ENCODE data around the gene PLCB4. TPM values are rescaled to one million over a fixed set of nuclear protein-coding genes. Genes with fewer than 3 reads are reported as not detected.
A peak's percentile ranks its signal among the peaks of the same experiment; 100 is the strongest.
"Not testable (repeated sequence)": the region's sequence is repeated elsewhere in the genome, so short reads cannot be mapped to it uniquely, and the experiment has no call there.

Gene PLCB4
- total RNA-seq, 1 donor from 2014 or later = 5.3 TPM

DNA sequence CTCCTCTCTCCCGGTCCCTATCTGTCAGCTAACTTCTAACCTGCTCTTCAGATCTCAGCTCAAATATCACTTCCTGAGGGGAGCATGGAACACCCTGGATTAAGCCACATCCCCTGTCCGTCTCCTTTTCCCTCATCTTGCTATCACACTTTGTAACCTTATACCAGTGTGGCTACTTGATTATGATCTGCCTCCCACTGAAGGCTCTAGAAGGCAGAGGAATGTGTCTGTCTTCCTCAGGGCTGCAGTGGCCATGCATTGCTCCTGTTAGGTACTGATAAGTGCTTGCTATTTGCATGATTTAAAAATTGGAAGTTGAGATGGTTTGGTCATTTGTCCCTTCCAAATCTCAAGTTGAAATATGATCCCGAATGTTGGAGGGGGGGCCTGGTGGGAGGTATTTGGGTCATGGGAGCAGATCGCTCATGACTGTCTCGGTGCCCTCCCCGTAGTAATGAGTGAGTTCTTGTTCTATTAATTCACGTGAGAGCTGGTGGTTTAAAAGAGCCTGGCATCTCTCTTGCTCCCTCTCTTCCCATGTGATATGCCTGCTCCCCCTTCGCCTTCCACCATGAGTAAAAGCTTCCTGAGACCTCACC, 71.4 kb downstream of the PLCB4 start:
- DNase-seq (ENCODE audit: low read depth) = no peak

DNA sequence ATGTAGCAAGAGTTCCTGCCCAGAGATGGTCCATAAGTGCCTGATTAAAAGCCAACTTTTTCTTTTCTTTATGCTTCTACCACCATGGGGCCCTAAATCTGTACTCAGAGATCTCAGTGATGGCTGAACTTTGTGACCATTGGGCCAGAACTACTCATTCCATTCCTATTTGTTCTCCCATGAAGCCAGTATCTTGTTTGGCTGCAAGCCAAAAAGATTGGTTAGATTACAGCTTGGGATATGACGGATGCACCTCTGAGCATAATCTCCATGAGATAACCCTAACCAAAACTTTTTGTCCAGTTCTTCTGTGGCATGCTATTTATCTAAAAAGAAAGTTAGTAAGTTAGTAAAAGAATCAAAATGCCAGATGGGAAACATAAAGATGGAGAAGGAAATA, 72.2 kb downstream of the PLCB4 start:
- DNase-seq (ENCODE audit: low read depth) = no peak

DNA sequence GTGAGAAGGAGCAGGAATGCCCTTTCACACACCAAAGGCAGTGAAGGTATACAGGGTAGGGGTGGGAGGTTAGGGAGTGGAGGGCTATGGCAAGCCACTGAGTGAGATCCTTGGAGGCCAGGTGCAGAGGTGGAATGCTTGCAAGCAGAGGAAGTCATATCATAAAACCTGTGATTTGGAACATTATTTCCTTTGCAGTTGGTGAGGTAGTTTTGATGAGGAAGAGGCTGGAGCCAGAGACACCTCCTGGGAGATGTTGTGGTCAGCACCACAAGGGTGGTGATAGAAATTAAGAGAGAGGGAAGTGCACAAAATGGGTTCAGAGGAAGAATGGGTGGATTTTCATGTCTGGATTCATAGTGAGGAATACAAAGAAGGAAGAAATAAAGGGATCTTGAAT, 73.0 kb downstream of the PLCB4 start:
- no peak for DNase-seq (ENCODE audit: low read depth)

DNA sequence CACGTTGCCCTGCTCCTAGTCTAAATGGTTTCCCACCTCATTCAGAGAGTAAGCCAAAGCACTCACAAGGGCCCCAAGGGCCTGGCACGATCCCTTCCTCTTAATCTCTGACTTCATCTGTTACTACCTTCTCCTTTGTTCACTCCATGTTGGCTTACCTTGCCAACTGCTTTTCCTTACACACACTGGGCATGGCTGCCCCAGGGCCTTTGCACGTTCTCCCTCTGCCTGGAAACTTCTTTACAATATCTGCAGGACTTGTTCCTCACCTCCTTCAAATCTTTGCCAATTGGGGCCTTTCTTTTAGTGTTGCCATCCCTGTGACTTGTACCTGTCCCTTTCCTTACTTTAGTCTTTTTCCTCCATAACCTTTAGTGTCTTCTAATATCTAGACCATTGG, 73.9 kb downstream of the PLCB4 start:
- DNase-seq (ENCODE audit: low read depth) = no peak

DNA sequence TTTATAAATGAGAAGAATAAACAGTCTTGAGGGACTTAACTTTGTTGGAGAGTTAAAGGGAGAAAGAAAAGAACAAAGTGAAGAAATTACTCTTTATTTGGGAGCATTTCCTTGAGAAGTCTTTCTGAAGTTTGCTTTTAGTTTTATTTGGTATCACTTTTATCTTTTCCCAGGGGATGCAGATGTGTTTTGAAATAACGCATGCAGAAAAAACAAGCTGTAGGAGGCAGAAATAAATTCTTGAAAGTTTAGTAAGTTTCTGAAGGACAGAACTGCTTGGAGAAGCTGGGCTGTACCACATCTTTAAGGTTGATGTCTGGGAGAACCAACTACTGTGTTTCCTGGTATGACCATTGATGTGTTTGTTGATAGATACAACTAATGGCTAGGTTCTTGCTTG, 75.0 kb downstream of the PLCB4 start:
- DNase-seq (ENCODE audit: low read depth) = no peak

DNA sequence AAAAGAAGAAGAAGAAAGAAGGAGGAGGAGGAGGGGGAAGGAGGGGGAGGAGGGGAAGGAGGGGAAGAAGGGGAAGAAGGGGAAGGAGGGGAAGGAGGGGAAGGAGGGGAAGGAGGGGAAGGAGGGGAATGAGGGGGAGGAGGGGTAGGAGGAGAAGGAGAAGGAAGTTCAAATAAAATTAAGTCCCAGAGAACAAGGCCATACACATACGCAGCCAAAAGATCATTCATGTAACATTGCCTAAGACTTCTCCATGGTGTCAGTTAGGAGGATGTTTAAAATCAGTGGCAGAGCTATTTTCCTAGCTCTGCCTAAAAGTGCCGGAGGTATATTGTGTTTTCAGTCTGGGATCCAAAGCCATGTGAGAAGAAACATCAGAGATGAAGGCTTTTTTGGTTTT, 75.8 kb downstream of the PLCB4 start:
- no peak for DNase-seq (ENCODE audit: low read depth)

DNA sequence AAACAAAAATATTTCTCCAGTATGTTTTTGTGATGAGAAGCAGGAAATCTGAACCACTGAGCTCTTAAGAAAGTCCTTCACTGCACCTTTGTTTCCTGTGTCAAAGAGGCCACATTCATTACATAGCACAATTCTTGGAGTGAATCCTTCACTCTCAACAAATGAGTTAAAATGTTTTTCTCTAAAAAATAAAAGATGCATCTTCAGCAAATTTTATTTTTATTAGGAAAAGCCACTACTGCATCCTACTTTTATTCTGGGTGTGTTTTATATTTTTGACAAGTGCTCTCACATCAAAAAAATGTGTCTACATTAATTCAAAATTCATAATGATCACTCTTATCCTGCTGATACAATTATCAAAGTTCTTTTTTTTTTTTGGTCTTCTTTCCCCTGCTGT, 76.3 kb downstream of the PLCB4 start:
- no peak for DNase-seq (ENCODE audit: low read depth)

DNA sequence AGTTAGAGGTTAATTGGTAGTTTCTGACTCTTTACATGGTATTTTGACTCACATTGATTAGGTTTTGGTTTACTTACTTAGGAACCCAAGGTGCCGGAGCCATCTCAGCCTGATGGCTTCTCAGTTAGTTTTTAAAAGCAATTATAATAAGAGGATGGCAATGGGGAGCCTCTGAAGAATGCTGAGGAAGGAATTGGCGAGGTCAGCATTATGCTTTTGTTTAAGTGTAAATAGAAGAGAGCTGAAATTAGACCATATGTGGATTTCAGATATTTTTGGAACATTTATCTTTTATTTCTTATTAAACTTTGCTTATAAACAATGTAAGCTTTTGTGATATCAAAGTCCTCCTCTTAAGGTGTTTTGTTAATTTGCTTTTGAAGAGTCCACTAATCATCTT, 77.8 kb downstream of the PLCB4 start:
- DNase-seq (ENCODE audit: low read depth) = no peak

DNA sequence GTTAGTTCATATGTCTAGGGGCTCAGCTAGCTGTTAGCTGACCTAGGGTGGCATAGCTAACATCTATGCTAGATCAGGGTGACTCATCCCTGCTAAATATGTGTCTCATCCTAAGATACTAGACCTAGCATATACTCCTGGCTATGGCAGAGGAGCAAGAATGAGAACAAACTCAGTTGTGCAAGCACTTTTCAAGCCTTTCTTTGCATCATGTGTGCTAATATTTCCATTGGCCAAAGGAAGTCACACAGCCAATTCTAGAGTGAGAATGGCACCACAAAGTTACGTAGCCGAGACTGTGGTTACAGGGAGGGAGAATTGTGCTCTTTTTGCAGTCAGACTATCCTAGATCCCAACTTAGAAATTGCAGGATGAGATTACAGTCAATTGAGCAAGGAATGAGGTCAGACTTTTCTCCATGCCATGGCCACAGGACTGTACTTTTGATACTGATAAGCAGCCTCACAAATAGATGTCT, 78.7 kb downstream of the PLCB4 start:
- peak; percentile 24 for DNase-seq (ENCODE audit: low read depth)

DNA sequence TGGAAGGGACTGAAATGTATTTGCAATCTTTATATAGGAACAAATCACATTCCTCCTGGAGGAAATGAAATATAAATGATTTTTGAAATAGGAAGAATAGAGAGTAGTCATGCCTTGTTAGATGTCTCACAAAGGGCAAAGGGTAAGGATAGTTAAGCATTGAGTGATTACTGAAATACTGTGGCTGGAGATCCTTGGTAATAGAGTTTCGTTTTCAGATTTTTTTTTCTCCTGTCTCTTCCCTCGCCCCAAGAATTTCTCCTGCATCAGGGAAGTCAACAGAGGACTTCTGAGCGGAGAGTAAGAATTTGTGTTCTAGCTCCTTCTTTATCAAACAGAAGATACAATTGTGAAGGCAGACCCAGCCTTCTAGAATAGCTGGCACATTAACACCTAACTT, 79.4 kb downstream of the PLCB4 start:
- no peak for DNase-seq (ENCODE audit: low read depth)

DNA sequence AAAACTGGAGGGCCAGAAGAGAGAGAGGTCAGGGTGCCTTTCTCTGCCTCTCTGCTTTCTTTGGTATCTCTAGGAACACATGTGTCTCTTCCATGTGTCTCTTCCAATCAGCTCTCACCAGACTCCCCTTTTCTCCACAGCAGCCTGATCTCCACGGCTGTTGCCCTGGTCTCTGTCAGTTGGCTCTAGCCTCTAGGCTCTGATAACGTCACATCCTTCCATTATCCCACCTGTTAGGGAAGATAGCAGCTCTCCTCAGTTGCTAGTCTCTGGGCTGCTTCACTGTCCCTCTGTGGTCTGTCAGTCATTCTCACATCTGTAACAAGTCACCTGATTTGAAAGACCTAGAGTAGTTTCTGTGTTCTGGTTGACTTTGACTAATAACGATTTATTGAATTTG, 80.2 kb downstream of the PLCB4 start:
- DNase-seq (ENCODE audit: low read depth) = no peak

DNA sequence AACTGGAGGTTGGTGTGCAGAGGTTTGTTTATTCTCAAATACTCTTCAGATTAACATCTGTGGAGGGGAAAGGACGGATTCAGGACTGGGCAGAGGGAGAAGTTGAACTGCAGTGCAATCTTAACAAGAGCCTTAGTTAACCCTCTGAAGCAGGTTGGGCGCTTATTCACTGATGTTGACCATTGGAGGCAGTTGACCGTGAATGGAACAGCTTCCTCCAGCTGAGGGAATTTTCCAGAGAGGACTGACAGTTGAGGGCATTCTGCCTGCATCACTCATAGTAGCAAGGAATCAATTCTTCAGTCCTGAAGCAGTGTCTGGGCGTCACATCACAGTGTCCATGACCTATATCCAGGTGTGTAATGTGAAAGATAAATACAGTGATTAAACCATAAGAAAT, 80.9 kb downstream of the PLCB4 start:
- DNase-seq (ENCODE audit: low read depth) = no peak

DNA sequence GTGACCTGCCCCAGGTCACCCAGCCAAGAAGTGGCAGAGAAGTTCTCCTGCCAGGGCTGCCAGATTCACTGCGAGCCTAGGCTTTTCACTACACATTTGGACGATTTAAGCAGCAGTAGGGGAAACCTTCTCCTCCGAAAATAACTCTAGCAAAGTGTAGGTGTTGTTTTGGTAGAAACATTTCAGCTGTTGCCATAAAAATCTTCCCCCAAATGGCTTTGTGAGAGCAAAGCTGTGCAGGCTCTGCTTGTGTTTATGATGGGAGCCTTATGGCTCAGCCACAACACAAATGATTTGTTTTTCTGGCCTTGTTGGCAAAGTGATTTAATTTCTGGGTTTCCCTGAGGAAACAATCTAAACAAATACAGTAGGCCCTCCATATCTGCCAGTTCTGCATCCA, 81.8 kb downstream of the PLCB4 start:
- no peak for DNase-seq (ENCODE audit: low read depth)

DNA sequence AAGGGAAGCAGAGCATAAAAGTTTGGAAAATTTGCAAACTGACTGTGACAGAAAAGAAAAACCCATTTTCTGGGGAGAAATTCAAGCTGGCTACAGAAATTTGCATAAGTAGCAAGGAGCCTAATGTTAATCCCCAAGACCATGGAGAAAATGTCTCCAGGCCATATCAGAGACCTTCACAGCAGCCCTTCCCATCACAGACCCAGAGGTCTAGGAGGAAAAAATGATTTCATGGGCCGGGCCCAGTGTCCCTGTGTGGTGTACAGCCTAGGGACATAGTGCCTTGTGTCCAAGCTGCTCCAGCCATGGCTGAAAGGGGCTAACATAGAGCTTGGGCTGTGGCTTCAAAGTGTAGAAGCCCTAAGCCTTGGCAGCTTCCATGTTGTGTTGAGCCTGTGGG, 83.3 kb downstream of the PLCB4 start:
- not testable (repeated sequence) for DNase-seq (ENCODE audit: low read depth)

DNA sequence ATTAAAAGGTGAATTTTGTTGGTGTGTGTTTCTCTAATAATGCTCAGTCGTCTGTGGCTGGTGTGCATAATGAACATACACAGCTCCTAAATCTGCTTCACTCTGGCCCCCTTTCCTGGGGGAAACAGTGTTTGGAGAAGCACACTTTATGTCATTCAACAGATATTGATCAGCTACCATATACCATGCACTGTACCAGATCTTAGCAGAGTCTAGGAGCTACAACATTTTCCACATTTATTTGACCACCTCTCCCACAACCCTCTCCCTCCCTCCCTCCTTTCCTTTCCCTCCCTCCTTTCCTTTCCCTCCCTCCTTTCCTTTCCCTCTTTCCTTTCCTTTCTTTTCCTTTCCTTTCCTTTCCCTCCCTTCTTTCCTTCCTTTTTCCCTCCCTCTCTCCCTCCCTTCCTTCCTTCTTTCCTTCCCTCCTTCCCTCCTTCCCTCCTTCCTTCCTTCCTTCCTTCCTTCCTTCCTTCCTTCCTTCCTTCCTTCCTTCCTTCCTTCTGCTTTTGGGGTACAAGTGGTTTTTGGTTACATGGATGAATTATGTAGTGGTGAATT, 85.7 kb downstream of the PLCB4 start:
- DNase-seq (ENCODE audit: low read depth) = no peak

DNA sequence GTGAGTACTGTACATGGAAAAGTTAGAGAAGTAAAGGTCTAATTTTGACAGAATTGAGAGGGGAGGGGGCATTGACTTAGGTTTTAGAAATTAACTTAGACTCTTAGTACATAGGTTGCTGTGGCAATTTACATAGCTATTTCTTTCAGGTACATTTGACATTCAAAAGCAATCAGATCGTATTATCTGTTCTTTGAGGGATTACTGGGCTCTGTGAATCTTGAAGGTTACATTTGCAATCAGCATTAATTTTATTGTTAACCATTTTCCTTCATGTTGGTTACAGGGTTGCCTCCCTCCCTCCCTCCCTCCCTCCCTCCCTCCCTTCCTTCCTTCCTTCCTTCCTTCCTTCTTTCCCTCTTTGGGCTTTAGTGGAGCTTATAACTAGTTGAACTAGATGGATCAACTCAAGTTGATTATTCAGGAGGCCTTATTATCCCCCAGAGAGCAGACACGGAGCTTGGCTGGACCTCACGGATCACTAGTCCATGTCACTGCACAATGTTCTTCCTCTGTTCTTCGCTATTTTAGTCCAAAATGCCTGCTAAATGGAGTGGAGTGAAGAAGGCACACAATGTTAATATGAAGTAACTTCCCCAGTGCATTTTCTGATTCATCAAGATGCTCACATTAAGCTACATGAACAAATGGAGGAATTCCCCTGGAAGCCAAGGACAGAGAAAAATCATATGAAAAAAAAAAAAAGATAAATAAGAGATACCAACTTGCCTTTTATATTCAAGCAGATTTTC, 87.8 kb downstream of the PLCB4 start:
- DNase-seq (ENCODE audit: low read depth) = no peak

DNA sequence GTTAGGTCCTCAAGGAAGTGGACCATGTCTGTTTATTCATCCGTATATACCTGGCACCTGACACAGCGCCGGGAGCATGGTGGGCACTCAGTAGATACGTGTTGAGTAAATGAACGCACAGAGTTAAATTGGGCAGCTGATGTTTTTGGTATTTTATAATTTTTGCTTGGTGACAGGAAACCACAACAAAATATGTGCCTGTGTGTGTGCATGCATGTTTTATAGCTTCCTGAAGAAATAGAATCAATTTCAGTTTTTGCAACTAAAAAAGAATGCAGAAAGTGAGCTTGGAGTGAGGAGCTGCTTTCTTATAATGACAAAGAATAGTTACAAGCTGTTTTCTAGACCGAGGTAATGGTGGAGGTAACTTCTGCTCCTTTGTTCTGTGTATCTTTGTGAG, 91.4 kb downstream of the PLCB4 start:
- no peak for DNase-seq (ENCODE audit: low read depth)

DNA sequence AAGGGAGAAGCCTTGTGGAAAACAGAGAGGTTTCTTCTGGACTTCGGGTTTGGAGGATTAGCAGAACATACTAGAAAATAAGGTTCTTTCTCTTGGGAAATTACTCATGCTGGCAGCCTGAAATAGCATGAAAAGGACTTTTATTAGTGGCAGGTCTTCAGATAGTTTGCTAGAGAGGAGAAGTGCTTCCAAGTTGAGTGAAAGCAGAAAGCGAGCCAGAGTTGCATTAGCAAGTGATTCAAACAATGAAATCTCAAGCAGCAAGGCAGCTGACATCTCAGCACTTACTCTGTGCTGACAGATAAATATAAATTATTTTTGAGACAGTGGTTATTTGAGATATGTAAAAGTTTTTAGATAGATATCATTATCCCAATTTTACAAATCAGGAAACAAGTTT, 91.9 kb downstream of the PLCB4 start:
- DNase-seq (ENCODE audit: low read depth) = peak; percentile 37

DNA sequence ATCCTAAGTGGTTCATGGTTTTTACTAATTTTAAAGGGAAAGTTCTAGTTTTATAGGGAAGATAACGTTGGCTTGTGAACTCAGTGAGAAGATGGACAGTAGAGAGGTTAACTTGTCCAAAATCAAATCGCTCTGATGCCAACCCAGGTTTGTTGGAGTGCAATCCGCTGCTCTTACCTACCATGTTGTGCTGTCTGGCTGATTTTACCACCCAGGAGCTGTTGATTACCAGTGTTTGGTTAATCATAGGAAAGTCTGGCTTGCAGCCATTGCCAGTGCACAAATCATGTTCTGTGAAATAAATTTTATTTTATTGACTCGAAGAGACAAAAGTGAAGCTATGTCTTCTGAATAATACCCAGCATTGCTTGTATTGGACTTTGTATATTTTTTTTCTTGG, 92.4 kb downstream of the PLCB4 start:
- no peak for DNase-seq (ENCODE audit: low read depth)

DNA sequence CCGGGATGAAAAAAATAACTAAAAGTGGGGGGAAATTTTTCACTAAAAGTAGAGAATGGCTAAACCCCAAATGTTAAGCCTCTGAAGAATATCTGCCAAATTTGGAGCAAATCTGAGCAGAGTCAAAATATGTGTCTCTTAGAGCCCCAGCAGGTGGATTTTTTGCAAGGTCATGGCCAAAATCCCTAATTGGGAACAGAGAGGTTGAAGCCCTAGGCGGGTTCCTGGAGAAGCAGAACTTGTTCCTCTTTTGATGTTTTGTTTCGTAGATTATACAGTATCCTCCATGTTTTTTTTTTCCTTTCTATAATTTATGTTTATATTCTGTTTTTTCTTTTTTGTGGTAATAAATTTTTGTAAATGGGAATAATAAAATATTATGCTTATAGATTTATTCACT, 94.4 kb downstream of the PLCB4 start:
- no peak for DNase-seq (ENCODE audit: low read depth)

DNA sequence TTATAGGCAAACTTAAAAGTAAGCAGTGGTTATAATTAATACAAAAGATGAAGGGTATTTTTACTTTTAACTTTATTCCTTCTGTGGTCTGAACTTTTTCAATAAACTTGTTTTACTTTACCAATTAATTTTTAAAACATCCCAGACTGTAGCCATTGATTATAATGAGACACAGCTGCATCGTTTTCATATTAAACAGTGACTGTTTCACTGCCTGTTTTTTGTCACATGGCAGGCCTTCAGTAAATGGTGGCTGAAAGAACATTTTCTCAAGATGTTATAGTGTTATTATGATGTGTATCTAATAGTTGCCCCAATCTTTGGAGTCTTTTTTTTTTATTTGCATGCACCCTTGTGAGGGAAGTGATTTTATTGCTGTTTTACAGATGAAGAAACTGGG, 95.1 kb downstream of the PLCB4 start:
- no peak for DNase-seq (ENCODE audit: low read depth)

DNA sequence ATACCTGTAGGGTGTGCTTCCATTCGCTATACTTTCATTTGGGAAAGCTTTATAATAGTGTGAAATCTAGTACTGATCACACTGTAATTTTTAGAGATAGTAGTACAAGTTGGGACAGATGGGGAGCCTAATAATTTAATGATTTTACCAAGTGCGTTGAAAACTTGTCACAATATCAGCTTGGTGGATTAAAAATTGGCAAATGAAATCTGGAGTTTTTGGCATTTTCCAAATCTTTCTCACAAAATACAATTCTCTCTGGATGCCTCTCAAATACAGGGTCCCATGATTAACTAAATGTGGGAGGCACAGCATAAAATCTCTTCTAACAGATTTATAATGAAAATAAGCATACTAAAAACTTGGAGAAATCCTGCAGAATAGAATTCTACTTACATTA, 96.4 kb downstream of the PLCB4 start:
- no peak for DNase-seq (ENCODE audit: low read depth)

Measured in myocyte (in vitro differentiated cells).